Hematopoietic multipotent progenitor cell treated with erythropoietin and hydrocortisone succinate and interleukin-3 and kit ligand, for 4 days (in vitro differentiated cells): ENCODE measurements around the gene ADAMTS14.
"Not testable (repeated sequence)": the region's sequence is repeated elsewhere in the genome, so short reads cannot be mapped to it uniquely, and the experiment has no call there.

Experiments used
- DNase-seq: peaks from one replicate; pipeline ENCODE4 v3.0.0-alpha.2; 2015

The ADAMTS14 gene

GRCh38 chr10:70672165-70673042, at the start of gene ADAMTS14:
Gene ADAMTS14, plus strand, starts transcription at chr10:70672506. Its CDS starts 297 bp downstream, at chr10:70672803.
- peak; percentile 78 for DNase-seq

GRCh38 chr10:70622541-70622940, 49.8 kb upstream of the ADAMTS14 start:
- DNase-seq: no peak

GRCh38 chr10:70622981-70623844, 49.1 kb upstream of the ADAMTS14 start:
- DNase-seq: no peak

- no peak for DNase-seq
Observed at GRCh38 chr10:70626056-70626455, 46.2 kb upstream of the ADAMTS14 start.

GRCh38 chr10:70629338-70629737, 43.0 kb upstream of the ADAMTS14 start:
- no peak for DNase-seq

GRCh38 chr10:70631735-70632134, 40.6 kb upstream of the ADAMTS14 start:
- not testable (repeated sequence) for DNase-seq

- no peak for DNase-seq
Observed at GRCh38 chr10:70634011-70634410, 38.3 kb upstream of the ADAMTS14 start.

GRCh38 chr10:70634515-70634914, 37.8 kb upstream of the ADAMTS14 start:
- DNase-seq: not testable (repeated sequence)

- not testable (repeated sequence) for DNase-seq
Observed at GRCh38 chr10:70639640-70640383, 32.5 kb upstream of the ADAMTS14 start.

- DNase-seq: not testable (repeated sequence)
Observed at GRCh38 chr10:70643272-70643671, 29.0 kb upstream of the ADAMTS14 start.

- DNase-seq: not testable (repeated sequence)
Observed at GRCh38 chr10:70644959-70645358, 27.3 kb upstream of the ADAMTS14 start.

- no peak for DNase-seq
Observed at GRCh38 chr10:70647086-70647485, 25.2 kb upstream of the ADAMTS14 start.

GRCh38 chr10:70648427-70648826, 23.9 kb upstream of the ADAMTS14 start:
- DNase-seq: peak; percentile 40

- no peak for DNase-seq
Observed at GRCh38 chr10:70649526-70649925, 22.8 kb upstream of the ADAMTS14 start.

- no peak for DNase-seq
Observed at GRCh38 chr10:70650104-70650503, 22.2 kb upstream of the ADAMTS14 start.

GRCh38 chr10:70650718-70651117, 21.6 kb upstream of the ADAMTS14 start:
- DNase-seq: peak; percentile 63

- DNase-seq: peak; percentile 42
Observed at GRCh38 chr10:70651661-70652060, 20.6 kb upstream of the ADAMTS14 start.

GRCh38 chr10:70652761-70653657, 19.3 kb upstream of the ADAMTS14 start:
- no peak for DNase-seq

GRCh38 chr10:70655316-70655715, 17.0 kb upstream of the ADAMTS14 start:
- DNase-seq: no peak

GRCh38 chr10:70656489-70656888, 15.8 kb upstream of the ADAMTS14 start:
- peak; percentile 68 for DNase-seq

- DNase-seq: no peak
Observed at GRCh38 chr10:70657041-70657440, 15.3 kb upstream of the ADAMTS14 start.
